Bronchial epithelial cell (primary cell): ENCODE measurements around the gene ZBTB7B. TPM values are rescaled to one million over a fixed set of nuclear protein-coding genes. Genes with fewer than 3 reads are reported as not detected.
"Not testable (repeated sequence)": the region's sequence is repeated elsewhere in the genome, so short reads cannot be mapped to it uniquely, and the experiment has no call there.

Experiments
- DNase-seq: peaks from one replicate; pipeline ENCODE4 v3.0.0-alpha.2; 2010; ENCODE audit warnings: low read depth
- FAIRE-seq: peaks from 2 replicates; lab custom pipeline; 2011; peaks lifted over from hg19 to GRCh38; lab: Jason Lieb, UNC
- H3K27me3 ChIP-seq: 2 replicates; pipeline ENCODE4 v1.5.1; 2011; ENCODE audit warnings: low read length; ENCODE audit not compliant: control insufficient read depth, insufficient read depth
- H3K36me3 ChIP-seq: 2 replicates; pipeline ENCODE4 v1.5.1; 2011; ENCODE audit warnings: low read length; ENCODE audit not compliant: control insufficient read depth, insufficient read depth
- H3K4me3 ChIP-seq: 2 replicates; pipeline ENCODE4 v1.5.1; 2011; ENCODE audit warnings: mild to moderate bottlenecking, low read depth, low read length, control low read depth
- total RNA-seq: library from RNA; depleted of rRNA; stranded (reverse); fragments of >200 nt; gene quantifications from 2 replicates; pipeline ENCODE4 v1.2.1, GENCODE V29; 2014
- TF ChIP-seq, protein P1 (sequence below): IDR thresholded peaks from 2 replicates; pipeline ENCODE4 v1.5.1; 2011; ENCODE audit warnings: mild to moderate bottlenecking, moderate library complexity, low read length, control low read depth, inconsistent platforms; ENCODE audit not compliant: insufficient read depth, severe bottlenecking

Gene ZBTB7B
- total RNA-seq, 1 donor from 2014 or later, result 46.1 TPM

DNA sequence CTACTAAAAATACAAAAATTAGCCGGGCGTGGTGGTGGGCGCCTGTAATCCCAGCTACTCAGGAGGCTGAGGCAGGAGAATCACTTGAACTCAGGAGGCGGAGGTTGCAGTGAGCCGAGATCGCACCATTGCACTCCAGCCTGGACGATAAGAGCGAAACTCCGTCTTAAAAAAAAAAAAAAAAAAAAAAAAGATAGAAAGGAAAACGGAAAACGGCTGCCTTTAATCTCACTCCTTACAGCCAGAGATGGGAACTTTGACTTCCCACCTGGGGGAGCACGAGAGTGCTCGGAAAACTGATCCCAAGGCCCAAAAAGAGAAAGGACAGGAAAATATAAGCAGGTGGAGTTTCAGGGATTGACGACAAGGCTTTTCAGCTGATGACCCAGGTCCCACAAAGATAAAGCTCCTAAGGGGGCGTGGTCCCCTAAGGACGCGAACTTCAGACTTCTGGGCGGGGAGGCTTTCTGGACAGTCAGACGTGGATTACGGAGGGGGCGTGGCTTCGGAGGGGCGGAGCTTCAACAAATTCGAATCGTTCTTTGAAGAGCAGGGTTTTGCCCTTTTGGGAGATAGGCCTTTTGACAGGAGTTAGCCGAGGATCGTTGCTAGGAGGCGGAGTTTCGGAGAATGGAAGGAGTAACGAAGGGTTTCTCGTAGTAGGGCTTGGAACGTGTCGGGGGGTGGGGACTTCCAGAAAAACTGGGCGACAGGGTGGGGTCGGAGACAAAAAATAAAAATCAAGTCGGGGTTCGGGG is 29.1 kb upstream of the ZBTB7B start:
- FAIRE-seq, result peak; percentile 72
- TF ChIP-seq, protein P1, sequence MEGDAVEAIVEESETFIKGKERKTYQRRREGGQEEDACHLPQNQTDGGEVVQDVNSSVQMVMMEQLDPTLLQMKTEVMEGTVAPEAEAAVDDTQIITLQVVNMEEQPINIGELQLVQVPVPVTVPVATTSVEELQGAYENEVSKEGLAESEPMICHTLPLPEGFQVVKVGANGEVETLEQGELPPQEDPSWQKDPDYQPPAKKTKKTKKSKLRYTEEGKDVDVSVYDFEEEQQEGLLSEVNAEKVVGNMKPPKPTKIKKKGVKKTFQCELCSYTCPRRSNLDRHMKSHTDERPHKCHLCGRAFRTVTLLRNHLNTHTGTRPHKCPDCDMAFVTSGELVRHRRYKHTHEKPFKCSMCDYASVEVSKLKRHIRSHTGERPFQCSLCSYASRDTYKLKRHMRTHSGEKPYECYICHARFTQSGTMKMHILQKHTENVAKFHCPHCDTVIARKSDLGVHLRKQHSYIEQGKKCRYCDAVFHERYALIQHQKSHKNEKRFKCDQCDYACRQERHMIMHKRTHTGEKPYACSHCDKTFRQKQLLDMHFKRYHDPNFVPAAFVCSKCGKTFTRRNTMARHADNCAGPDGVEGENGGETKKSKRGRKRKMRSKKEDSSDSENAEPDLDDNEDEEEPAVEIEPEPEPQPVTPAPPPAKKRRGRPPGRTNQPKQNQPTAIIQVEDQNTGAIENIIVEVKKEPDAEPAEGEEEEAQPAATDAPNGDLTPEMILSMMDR, result peak; percentile 27
- Histone ChIP-seq H3K27me3 (no peaks in the 10 kb centered on the region), H3K4me3 (peak overlapping the region; percentile 59), H3K36me3 (peaks cover 5% of the 10 kb centered on the region)
- peak; percentile 97 for DNase-seq

DNA sequence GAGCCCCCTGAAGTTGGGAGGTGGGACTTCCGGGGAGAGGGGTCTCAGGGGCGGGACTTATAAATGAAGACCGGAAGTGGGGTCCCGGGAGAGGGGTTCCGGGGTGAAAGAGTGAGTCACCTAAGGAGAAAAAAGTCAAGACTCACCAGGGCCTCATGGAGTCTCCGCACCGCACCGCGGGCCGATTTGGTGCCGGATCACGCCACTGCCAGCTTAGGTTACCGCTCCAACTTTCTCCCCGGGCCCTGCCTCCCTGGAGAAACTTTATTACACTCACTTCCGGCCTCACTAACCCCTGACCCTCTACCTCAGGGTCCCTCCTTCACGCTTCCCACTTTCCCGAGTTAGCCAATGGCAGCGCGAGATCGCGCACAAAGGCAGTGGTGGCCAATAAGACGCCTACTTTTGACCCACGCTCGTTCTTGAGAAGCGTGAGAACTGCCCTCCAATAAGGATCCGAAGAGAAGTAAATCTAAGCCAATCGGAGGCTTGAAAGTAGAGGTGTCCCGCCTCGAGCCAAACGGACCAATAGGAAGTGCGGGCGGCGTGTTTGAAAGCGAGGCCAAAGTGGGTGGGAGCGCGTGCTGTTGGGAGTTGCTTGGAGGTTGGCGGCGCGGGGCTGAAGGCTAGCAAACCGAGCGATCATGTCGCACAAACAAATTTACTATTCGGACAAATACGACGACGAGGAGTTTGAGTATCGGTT is 28.3 kb upstream of the ZBTB7B start, which contains the start of gene CKS1B:
CKS1B (plus strand) TSS at position 580 of the 706 bp plus-strand sequence; CDS start at position 645, 65 bp downstream.
- DNase-seq, result peak; percentile 100
- peaks cover 1% of the 10 kb centered on the region for H3K36me3 ChIP-seq
- peak; percentile 52 for FAIRE-seq
- H3K27me3 ChIP-seq, result no peaks in the 10 kb centered on the region
- TF ChIP-seq, protein P1, result no peak
- peak within 1 kb of the TSS; percentile 59 for H3K4me3 ChIP-seq

DNA sequence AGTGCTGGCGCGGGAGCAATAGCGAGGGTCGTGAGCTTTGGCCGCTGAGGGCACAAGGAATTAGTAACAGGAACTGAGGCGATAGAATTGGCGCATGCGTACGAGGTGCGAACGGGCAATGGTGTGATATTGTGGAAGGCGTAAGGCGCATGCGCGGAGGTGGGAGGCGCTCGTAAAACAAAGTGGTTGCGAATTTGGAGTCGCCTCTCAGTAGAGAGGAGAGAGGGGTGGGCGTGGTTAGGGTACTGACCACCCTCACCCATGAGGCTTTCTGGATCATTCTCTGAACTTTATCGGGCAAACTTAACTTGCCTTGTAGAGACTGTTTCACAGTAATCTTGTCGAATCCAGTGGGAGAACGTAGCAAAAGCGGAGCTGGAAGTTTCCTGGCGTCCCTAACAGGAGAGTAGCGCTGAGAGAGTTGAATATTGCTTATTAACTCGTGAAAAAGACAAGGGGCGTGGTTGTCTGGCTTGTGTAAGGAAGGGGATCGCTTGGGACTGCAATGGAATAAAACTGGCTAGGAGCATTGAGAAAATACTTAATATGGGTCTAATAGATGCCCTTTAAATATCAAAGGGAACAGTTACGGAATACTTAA is 27.7 kb upstream of the ZBTB7B start:
- H3K27me3 ChIP-seq, result no peaks in the 10 kb centered on the region
- peaks cover under 1% of the 10 kb centered on the region for H3K36me3 ChIP-seq
- FAIRE-seq, result no peak
- H3K4me3 ChIP-seq, result peak overlapping the region; percentile 35
- TF ChIP-seq, protein P1, result no peak
- DNase-seq, result peak; percentile 93

DNA sequence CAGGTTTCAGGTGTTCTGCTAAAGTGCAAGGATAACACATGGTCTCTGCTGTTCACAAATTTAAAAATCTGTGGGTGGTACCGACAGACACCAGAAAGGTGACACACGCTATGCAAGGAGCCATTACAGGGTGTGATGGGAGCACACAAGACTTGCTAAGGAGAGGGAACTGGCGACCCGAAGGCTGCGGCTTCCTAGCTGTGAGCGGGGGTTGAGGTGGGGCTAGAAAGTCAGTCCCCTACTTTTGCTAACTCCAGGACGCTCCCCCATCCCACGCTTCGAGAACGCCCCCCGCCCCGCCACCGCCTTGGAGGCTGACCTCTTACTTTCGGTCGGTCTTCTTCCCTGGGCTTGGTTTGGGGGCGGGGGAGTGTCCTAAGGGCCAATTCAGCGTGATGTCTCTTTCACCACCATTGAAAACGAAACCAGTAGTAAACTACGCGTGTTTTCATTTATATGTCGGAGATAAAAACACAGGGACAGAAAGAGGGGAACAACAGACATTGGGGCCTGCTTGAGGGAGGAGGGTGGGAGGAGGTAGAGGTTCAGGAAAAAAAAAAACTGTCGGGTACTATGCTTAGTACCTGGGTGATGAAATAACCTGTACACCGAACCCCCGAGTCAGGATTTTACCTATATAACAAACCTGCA is 27.1 kb upstream of the ZBTB7B start:
- Histone ChIP-seq H3K36me3 (no peaks in the 10 kb centered on the region), H3K27me3 (no peaks in the 10 kb centered on the region), H3K4me3 (peak overlapping the region; percentile 35)
- FAIRE-seq (no peak), DNase-seq (peak; percentile 40)
- TF ChIP-seq, protein P1, result no peak

DNA sequence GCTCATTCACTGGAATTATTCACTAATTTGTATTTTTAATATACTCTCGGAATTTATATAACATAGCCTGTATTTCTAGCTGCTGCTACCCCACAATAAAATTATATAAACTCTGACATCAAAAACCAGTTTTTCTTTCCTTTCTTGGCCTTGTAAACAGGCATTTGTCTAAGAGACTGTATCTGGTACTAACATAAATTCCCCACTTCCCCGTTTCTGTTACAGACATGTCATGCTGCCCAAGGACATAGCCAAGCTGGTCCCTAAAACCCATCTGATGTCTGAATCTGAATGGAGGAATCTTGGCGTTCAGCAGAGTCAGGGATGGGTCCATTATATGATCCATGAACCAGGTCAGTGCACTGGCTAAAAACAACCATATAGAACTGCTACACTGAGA is 24.8 kb upstream of the ZBTB7B start:
- not testable (repeated sequence) for H3K27me3 ChIP-seq, H3K36me3 ChIP-seq, H3K4me3 ChIP-seq, FAIRE-seq, DNase-seq
